SHP77 treated with DMSO at 0.1 percent for 48 hours (cell line): ENCODE results near the gene ATP6V0B.

ENCODE experiments used
- DNase-seq: peaks from one replicate; lab custom pipeline; 2025; lab: John Stamatoyannopoulos, UW

Gene ATP6V0B

GRCh38 chr1:43946236-43947060 lies 28.3 kb upstream of the ATP6V0B start, which contains the start of gene IPO13:
TSS of gene IPO13 (plus strand) at chr1:43946950. CDS start at chr1:43947601, 651 bp downstream.
- DNase-seq, result peak; percentile 86

DNA sequence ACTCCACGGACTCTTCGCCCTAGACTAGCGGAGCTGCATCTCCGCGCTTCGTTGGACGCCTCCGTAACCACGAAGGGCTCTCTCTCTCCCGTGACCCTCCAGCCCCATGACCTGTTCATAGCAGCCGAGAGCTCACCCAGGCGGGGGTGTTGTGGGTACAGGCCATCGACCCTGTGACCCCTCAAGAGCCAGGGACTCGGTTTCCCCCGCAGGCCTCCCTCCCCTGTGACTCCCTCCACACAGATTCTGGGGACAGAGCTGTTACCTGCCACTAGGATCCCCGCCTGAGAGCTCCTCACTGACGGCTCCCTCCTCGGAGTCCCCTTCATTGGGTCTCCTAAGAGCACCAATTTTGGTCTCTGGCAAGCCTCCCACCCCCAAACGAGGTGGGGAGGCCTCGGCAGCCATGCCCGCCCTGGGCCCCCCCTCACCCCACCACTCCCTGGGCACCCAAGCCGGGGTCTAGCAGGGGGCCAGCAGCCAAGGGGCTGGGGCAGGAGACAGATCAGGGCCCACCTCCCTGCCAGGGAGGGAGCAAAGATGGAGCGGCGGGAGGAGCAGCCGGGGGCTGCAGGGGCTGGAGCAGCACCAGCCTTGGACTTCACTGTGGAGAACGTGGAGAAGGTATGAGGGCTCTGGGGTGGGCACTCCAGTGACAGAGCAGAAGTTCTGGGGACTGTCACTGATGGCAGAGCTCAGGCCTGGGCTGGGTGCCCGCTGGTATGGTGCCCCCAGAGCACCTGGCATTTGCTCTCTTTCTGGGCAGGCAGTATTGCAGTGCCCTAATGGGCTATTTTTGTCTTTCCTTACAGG lies 27.5 kb upstream of the ATP6V0B start:
- no peak for DNase-seq

DNA sequence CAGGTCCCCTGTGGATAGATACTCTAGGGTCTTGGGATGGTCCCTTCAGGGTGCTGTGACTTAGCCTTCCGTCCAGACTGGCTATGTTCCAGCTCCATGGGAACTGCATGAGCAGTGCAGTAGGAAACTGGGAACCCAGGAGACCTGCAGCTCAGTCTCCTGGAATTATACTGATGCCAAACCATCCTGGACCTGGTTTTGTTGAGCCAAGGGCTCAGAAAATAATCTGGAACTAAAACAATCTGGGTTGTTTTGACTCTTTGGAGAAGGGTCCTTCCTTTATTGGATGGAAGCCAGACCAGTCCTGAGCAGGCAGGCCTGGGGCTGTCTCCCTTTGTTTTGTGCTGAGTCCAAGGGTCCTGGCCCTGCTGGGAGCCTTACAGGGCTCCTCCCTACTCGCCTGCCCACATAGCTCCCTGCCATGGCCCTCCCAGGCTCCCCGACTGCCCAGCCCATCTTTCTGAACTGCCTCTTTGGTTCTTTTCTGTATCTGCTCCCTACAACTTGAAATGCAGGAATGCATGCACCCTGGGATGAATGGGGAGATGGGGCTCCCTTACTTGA lies 26.8 kb upstream of the ATP6V0B start:
- DNase-seq, result no peak

DNA sequence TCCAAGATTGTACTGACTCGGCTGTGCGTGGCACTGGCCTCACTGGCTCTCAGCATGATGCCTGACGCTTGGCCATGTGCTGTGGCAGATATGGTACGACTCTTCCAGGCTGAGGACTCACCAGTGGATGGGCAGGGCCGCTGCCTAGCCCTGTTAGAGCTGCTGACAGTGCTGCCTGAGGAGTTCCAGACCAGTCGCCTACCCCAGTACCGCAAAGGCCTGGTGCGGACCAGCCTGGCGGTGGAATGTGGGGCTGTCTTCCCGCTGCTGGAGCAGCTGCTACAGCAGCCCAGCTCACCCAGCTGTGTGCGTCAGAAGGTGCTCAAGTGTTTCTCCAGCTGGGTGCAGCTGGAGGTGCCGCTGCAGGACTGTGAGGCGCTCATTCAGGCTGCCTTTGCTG lies 25.1 kb upstream of the ATP6V0B start:
- peak; percentile 17 for DNase-seq

- no peak for DNase-seq
Observed at GRCh38 chr1:43951021-43951985, 23.5 kb upstream of the ATP6V0B start.

DNA sequence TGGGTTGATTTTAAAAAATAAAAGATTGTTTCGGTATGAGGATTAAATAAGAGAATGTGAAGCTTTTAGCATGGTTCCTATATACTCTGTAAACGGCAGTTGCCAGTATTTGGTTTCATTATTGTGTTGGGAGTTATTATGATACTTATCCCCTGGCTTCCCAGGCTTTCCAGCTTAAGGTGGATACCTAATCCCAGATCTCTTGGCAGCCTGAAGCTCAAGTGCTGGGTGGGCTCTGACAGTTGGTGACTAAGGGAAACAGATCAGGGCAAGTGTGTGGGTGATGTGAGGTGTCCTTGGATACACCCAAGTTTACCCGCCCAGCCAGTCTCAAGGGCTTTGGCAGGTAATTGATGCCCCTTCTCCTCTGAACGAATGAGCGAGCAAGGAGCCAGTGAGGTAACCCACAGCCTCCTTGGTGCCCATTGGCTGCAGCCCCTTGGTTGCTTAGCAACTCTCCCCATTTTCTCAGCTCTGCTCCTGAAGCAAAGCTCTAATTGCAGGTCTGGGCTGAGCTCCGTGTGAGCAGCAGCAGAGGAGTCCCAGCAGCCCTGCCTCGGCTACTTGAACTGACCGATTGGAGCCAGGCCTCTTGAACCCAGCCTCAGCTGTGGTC lies 21.9 kb upstream of the ATP6V0B start:
- DNase-seq, result no peak

- no peak for DNase-seq
Observed at GRCh38 chr1:43953361-43953760, 21.4 kb upstream of the ATP6V0B start.

DNA sequence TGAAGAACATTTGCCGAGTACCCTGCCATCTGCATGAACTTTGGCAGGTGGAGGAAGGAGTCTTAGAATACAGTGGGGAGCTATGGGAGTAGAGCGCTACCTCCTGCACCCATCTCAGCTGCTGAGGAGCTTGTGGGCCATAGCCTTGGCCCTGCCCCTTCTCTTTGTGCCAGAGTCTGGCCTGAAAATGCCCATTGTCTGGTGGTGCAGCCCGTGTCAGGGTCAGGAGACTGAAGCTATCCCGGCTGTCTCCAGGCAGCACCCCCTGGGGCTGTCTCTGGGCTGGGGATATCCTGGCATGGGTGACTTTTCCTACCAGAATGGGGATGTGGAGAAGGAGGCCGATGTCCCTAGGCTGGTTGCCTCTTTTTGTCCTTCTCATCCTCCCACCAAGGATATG lies 20.7 kb upstream of the ATP6V0B start:
- DNase-seq, result no peak

GRCh38 chr1:43956234-43956633 lies 18.5 kb upstream of the ATP6V0B start:
- DNase-seq, result no peak

DNA sequence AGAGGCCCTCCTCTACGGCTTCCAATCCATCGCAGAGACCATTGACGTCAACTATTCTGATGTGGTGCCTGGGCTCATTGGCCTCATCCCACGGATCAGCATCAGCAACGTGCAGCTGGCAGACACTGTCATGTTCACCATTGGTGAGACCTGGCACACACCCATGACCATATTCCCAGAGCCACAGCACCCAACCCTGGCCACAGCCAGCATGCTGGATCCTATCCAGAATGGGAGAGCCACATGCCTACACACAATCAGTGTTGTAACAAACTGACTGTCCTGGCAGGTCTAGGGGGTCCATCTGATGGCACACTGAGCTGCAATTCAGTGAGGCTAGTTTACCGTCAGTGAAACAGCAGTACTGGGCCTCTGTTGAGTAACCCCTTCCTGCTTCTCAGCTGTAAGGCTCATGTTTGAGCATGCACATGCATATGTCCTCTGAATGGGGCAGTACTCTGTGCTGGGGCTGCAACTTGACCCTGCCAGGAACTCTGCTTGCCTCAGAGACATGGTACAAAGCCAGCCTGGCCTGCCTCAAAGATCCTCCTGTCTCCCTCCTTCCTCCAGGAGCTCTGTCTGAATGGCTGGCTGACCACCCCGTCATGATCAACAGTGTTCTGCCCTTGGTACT lies 17.2 kb upstream of the ATP6V0B start:
- DNase-seq, result no peak

- no peak for DNase-seq
Observed at GRCh38 chr1:43958351-43959255, 16.2 kb upstream of the ATP6V0B start.

- DNase-seq, result no peak
Observed at GRCh38 chr1:43960798-43961197, 14.0 kb upstream of the ATP6V0B start.

- no peak for DNase-seq
Observed at GRCh38 chr1:43961692-43962091, 13.1 kb upstream of the ATP6V0B start.

GRCh38 chr1:43962324-43962723 lies 12.4 kb upstream of the ATP6V0B start:
- no peak for DNase-seq

GRCh38 chr1:43963006-43963405 lies 11.8 kb upstream of the ATP6V0B start:
- no peak for DNase-seq

- no peak for DNase-seq
Observed at GRCh38 chr1:43963890-43964289, 10.9 kb upstream of the ATP6V0B start.

DNA sequence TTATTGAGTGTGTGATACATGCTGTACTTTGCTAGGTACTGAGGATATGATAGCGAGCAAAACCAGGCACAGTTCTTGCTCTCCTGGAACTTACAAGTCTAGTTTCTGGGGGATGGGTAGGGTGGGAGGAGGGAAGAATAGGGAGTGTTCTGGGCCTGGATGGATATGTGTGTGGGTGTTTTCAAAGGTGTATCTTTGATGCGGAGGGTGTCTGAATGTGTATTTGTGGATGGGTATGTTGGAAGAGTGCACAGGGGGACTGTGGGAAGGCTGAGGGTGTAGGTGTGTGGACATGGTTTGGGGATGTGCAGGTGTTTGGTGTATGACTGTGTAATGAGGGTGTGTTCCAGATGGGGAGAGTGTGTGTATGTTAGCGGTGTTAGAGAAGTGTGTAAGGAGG lies 9.4 kb upstream of the ATP6V0B start:
- no peak for DNase-seq

DNA sequence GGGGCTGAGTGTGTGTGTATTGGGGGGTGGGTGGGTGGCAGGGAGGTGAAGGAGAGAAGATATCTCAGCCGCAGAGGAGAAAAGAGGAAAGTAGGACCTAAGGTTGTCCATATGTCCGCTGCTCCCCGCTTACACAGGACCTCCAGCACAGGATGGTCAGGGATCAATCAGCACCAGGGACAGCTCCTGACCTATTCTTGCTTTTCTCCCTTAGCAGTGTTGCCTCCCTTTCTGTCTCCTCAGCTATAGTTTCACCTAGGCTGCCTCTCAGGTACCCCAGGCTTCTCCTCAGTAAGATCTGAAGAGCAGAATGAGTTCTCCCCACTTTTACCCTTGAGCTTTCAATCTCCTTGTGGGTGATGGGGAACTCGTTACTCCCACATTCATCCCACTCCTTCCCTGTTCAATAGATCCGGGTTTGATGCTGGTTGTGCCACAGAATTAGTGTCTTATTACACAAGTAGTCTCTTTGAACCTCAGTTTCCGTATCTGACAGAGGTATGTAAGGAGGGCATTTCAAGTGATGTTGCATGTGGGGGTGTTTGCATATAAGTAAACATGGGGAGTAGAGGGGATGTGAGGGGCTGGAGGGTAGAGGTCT lies 6.3 kb upstream of the ATP6V0B start:
- DNase-seq, result no peak

GRCh38 chr1:43969416-43969745 lies 5.4 kb upstream of the ATP6V0B start:
- DNase-seq, result no peak
